Adrenal gland (tissue), 12 donors: ENCODE measurements around the gene FGGY. TPM values are rescaled to one million over a fixed set of nuclear protein-coding genes. Genes with fewer than 3 reads are reported as not detected.

Experiments
- DNase-seq, 7 donors: peaks; one replicate each; pipeline ENCODE4 v3.0.0-alpha.2; 2019 to 2020
- H3K27ac ChIP-seq, 5 donors: fragments of 200-600 bp; sonication (generic) in 4 of 5; 1 replicate in 3 of 5; 2 replicates in 2 of 5; pipeline versions ENCODE4 v1.5.1 to v1.8.0; 2016 to 2020; ENCODE audit warnings: mild to moderate bottlenecking in 1 of 5
- H3K27me3 ChIP-seq: fragments of 200-600 bp; 2 replicates; pipeline ENCODE4 v1.8.0; 2021
- H3K36me3 ChIP-seq, 2 donors: fragments of 200-600 bp; replicated peaks in 1 of 2; 1 replicate in 1 of 2; 2 replicates in 1 of 2; pipeline versions ENCODE4 v1.5.1 to v1.8.0; 2018 to 2022
- H3K4me1 ChIP-seq, 2 donors: fragments of 200-600 bp; replicated peaks in 1 of 2; 1 replicate in 1 of 2; 2 replicates in 1 of 2; pipeline versions ENCODE4 v1.5.1 to v1.8.0; 2018 to 2021
- H3K4me3 ChIP-seq, 4 donors: fragments of 200-600 bp; sonication (generic) in 3 of 4; one replicate each; pipeline ENCODE4 v1.5.1; 2016 to 2018
- H3K9me3 ChIP-seq, 3 donors: fragments of 200-600 bp; sonication (generic) in 1 of 3; replicated peaks in 1 of 3; 1 replicate in 2 of 3; 2 replicates in 1 of 3; pipeline versions ENCODE4 v1.5.1 to v1.8.0; 2016 to 2021
- CTCF ChIP-seq, 6 experiments: fragments of 450-650 bp in 4 of 6; fragments of 200-600 bp in 2 of 6; sonication (generic) in 1 of 6; IDR thresholded peaks; 1 replicate in 5 of 6; 2 replicates in 1 of 6; pipeline versions ENCODE4 v1.5.1 to v1.8.0; 2016 to 2021; ENCODE audit warnings: antibody characterized with exemption in 6 of 6, mild to moderate bottlenecking in 2 of 6, moderate library complexity in 1 of 6
- POLR2A ChIP-seq, 2 donors: fragments of 450-650 bp; IDR thresholded peaks; one replicate each; pipeline ENCODE4 v1.6.1; 2017; ENCODE audit warnings: antibody characterized with exemption in 2 of 2, mild to moderate bottlenecking in 2 of 2, moderate library complexity in 1 of 2
- WGBS, 4 donors: extraction: QIAGEN DNeasy Blood & Tissue Kit in 2 of 4; methylation state at CpG; one replicate each; pipeline versions ENCODE4 v1.1.5 to v1.1.7; 2013 to 2017; 5-methylcytosine and 5-hydroxymethylcytosine counted together
- intact Hi-C, 2 donors: fragments of 100-400 bp; cut with DNase I; formaldehyde crosslinking; loops; one replicate each; pipeline versions ENCODE4 v1.14.1 to v1.15.0; 2022 to 2023
- polyA plus RNA-seq, 3 donors: library from polyadenylated mRNA; stranded (reverse); fragments of 200-250 nt in 2 of 3; fragments of 350-450 nt in 1 of 3; fragmentation: Illumina TruSeq in 1 of 3; extraction: RNeasy Lipid Tissue Mini Kit (QIAGEN cat#74804) in 1 of 3; gene quantifications; one replicate each; pipeline ENCODE4 v1.2.3, GENCODE V29; 2013 to 2014
- total RNA-seq, 9 donors: library from RNA; depleted of rRNA in 4 of 9; stranded (reverse); fragments of >200 nt in 4 of 9; fragments of 120-200 nt in 1 of 9; fragmentation: NEBNext Ultra II Directional in 1 of 9; extraction: Animal tissue kit (Norgen Biotek cat#: 25700) in 1 of 9; gene quantifications; one replicate each; pipeline versions ENCODE4 v1.1.0 to v1.2.4, GENCODE V29; 2013 to 2023
- donor health status: healthy with polysubstance abuse.
- donor health status: Bipolar disorder and iron deficiency.
- donor health status: DM: yes; HTN: yes; CAD: no.
- donor health status: DM: no; HTN: no; CAD: no.
- donor health status: DM: no; HTN: no; CAD: no.
- donor health status: DM: yes; HTN: yes; CAD: no.

FGGY gene
- total and polyA plus RNA-seq, 12 donors: 7.4 to 75.5 (median 35.0) TPM

- peak in 1 of 7 donors; percentile 17 for DNase-seq
- Histone ChIP-seq H3K4me1 (no peaks in the 10 kb centered on the region), H3K27me3 (no peaks in the 10 kb centered on the region), H3K4me3 (no peak overlapping the region), H3K27ac (no peak overlapping the region), H3K36me3 (no peaks in the 10 kb centered on the region), H3K9me3 (no peaks in the 10 kb centered on the region)
- 69 to 83% (median 72%) methylated on average over 2 of the region's 2 CpGs for WGBS, 4 donors
- intact Hi-C loops: no loop called here
- TF ChIP-seq CTCF (IDR thresholded peaks at IDR 0.05) (no peak), POLR2A (IDR thresholded peaks at IDR 0.05) (no peak)
These were observed 341.4 kb downstream of the FGGY start for GRCh38 chr1:59638231-59638711.

- no peak for DNase-seq
- Histone ChIP-seq H3K27ac (no peak overlapping the region), H3K4me1 (no peaks in the 10 kb centered on the region), H3K36me3 (no peaks in the 10 kb centered on the region), H3K4me3 (no peak overlapping the region), H3K9me3 (no peaks in the 10 kb centered on the region), H3K27me3 (no peaks in the 10 kb centered on the region)
- intact Hi-C loops: no loop called here
- TF ChIP-seq POLR2A (IDR thresholded peaks at IDR 0.05) (no peak), CTCF (IDR thresholded peaks at IDR 0.05) (no peak)
- 83 to 97% (median 95%) methylated on average over 1 of the region's 1 CpG for WGBS, 4 donors
These were observed 342.4 kb downstream of the FGGY start for GRCh38 chr1:59639266-59639665.

GRCh38 chr1:59640851-59641250 lies 344.0 kb downstream of the FGGY start:
- peaks cover 2 to 4% of the 10 kb centered on the region in 2 donors for H3K4me1 ChIP-seq
- 72 to 94% (median 83%) methylated on average over 2 of the region's 2 CpGs for WGBS, 4 donors
- no peak for TF ChIP-seq POLR2A (IDR thresholded peaks at IDR 0.05)
- TF ChIP-seq CTCF (IDR thresholded peaks at IDR 0.05): no peak

GRCh38 chr1:59641836-59642235 lies 344.9 kb downstream of the FGGY start:
- Histone ChIP-seq H3K9me3 (no peaks in the 10 kb centered on the region), H3K36me3 (no peaks in the 10 kb centered on the region), H3K4me1 (peaks cover 5 to 6% of the 10 kb centered on the region in 2 donors), H3K27me3 (no peaks in the 10 kb centered on the region), H3K27ac (no peak overlapping the region), H3K4me3 (no peak overlapping the region)
- WGBS, 4 donors: 89 to 97% (median 95%) methylated on average over 2 of the region's 2 CpGs
- TF ChIP-seq CTCF (IDR thresholded peaks at IDR 0.05) (no peak), POLR2A (IDR thresholded peaks at IDR 0.05) (no peak)
- no peak for DNase-seq
- intact Hi-C loops: no loop called here

More at GRCh38 chr1:59640851-59641250, 344.0 kb downstream of the FGGY start:
- Histone ChIP-seq H3K4me3 (no peak overlapping the region), H3K9me3 (no peaks in the 10 kb centered on the region), H3K27me3 (no peaks in the 10 kb centered on the region), H3K27ac (no peak overlapping the region), H3K36me3 (no peaks in the 10 kb centered on the region)
- intact Hi-C loops: no loop called here
- no peak for DNase-seq
